22Rv1 (cell line): Measurements from ENCODE around the gene TTC12.

ENCODE experiments used
- ZFX ChIP-seq: fragments of 450-650 bp; IDR thresholded peaks from 2 replicates; pipeline ENCODE4 v1.6.1; 2017; ENCODE audit warnings: antibody characterized with exemption, borderline replicate concordance
- TF ChIP-seq, protein P1 (sequence below): fragments of 450-650 bp; IDR thresholded peaks from 2 replicates; pipeline ENCODE4 v1.5.1; 2017; ENCODE audit warnings: mild to moderate bottlenecking

DNA sequence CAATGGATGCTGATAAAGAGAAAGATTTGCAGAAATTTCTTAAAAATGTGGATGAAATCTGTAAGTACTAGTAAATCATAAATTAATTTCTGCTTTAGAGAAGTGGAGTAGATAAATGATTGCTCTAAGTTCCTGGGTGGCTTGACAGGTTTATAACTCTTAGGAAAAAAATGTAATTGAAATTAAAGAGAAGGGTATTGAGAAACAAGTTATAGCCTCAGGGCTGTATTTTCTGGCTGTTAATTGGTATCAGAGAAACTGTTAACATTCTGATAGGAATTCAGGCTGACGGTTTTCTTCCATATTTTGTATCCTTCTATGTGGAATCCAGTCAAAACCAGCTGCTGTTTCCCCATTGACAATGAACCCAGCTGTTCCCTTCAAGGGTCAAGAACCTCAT is 1.9 kb downstream of the TTC12 start:
- TF ChIP-seq, protein P1, sequence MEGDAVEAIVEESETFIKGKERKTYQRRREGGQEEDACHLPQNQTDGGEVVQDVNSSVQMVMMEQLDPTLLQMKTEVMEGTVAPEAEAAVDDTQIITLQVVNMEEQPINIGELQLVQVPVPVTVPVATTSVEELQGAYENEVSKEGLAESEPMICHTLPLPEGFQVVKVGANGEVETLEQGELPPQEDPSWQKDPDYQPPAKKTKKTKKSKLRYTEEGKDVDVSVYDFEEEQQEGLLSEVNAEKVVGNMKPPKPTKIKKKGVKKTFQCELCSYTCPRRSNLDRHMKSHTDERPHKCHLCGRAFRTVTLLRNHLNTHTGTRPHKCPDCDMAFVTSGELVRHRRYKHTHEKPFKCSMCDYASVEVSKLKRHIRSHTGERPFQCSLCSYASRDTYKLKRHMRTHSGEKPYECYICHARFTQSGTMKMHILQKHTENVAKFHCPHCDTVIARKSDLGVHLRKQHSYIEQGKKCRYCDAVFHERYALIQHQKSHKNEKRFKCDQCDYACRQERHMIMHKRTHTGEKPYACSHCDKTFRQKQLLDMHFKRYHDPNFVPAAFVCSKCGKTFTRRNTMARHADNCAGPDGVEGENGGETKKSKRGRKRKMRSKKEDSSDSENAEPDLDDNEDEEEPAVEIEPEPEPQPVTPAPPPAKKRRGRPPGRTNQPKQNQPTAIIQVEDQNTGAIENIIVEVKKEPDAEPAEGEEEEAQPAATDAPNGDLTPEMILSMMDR, result no peak
- TF ChIP-seq ZFX, result no peak
